ENCODE measurements around the gene SYK. TPM values are rescaled to one million over a fixed set of nuclear protein-coding genes. Genes with fewer than 3 reads are reported as not detected.

Gene SYK
- total RNA-seq, 1 donor from 2014 or later = 10.7 TPM

DNA sequence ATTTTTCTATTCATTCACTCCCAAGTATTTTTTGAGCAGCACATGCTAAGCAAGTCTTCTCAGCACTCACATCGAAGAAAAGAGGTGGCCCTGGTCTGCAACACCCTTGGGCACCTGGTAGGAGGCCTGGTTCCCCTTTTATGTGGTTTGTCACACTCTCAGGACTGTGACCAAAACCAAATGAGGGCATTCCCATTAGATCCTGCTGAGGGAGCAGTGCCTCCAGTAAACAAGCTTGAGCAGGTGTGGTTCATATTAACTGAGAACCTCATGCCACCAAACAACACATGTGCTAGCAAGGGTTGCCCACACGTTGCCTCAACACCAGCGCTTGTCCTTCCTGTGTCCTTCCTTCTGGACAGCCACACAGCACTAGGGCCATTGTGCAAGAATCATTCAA, 26.9 kb upstream of the SYK start:
- DNase-seq = no peak
- no peaks in the 10 kb centered on the region for H3K27me3 Mint-ChIP-seq (ENCODE audit: unreplicated experiment)
- peaks cover 15% of the 10 kb centered on the region for H3K9me3 Mint-ChIP-seq (ENCODE audit: unreplicated experiment)
- H3K27ac Mint-ChIP-seq (ENCODE audit: unreplicated experiment) = no peak overlapping the region
- peaks cover 11% of the 10 kb centered on the region for H3K36me3 Mint-ChIP-seq (ENCODE audit: unreplicated experiment)
- peaks cover 9% of the 10 kb centered on the region for H3K4me1 Mint-ChIP-seq (ENCODE audit: low read depth, unreplicated experiment)
- no peak overlapping the region for H3K4me3 Mint-ChIP-seq (ENCODE audit: unreplicated experiment)
- TF ChIP-seq, protein P1, sequence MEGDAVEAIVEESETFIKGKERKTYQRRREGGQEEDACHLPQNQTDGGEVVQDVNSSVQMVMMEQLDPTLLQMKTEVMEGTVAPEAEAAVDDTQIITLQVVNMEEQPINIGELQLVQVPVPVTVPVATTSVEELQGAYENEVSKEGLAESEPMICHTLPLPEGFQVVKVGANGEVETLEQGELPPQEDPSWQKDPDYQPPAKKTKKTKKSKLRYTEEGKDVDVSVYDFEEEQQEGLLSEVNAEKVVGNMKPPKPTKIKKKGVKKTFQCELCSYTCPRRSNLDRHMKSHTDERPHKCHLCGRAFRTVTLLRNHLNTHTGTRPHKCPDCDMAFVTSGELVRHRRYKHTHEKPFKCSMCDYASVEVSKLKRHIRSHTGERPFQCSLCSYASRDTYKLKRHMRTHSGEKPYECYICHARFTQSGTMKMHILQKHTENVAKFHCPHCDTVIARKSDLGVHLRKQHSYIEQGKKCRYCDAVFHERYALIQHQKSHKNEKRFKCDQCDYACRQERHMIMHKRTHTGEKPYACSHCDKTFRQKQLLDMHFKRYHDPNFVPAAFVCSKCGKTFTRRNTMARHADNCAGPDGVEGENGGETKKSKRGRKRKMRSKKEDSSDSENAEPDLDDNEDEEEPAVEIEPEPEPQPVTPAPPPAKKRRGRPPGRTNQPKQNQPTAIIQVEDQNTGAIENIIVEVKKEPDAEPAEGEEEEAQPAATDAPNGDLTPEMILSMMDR (IDR thresholded peaks at IDR 0.05; ENCODE audit: partially characterized antibody, unreplicated experiment) = no peak

DNA sequence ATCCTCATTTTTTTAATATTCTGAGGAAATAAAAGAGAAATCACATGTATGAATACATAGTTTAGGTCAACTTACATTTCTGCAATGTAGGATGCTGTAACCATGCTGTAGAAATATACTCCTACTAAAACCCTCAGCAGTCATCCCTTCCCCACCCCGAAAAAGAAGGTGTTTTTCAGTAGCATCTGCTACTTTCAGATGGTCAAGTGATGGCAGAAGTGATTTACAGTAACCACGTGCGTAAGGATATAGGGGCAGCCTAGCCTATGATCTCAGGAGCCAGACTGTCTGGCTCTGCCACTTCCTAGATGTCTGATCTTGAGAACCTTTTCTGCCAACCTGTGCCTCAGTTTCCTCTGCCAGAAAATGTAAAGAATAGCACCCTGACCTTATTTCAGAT, 26.0 kb upstream of the SYK start:
- TF ChIP-seq, protein P1 (IDR thresholded peaks at IDR 0.05; ENCODE audit: partially characterized antibody, unreplicated experiment) = no peak
- H3K4me1 Mint-ChIP-seq (ENCODE audit: low read depth, unreplicated experiment) = peaks cover 11% of the 10 kb centered on the region
- H3K4me3 Mint-ChIP-seq (ENCODE audit: unreplicated experiment) = no peak overlapping the region
- no peak for DNase-seq
- H3K27me3 Mint-ChIP-seq (ENCODE audit: unreplicated experiment) = no peaks in the 10 kb centered on the region
- H3K27ac Mint-ChIP-seq (ENCODE audit: unreplicated experiment) = no peak overlapping the region
- H3K36me3 Mint-ChIP-seq (ENCODE audit: unreplicated experiment) = peaks cover 5% of the 10 kb centered on the region
- H3K9me3 Mint-ChIP-seq (ENCODE audit: unreplicated experiment) = peaks cover 15% of the 10 kb centered on the region

DNA sequence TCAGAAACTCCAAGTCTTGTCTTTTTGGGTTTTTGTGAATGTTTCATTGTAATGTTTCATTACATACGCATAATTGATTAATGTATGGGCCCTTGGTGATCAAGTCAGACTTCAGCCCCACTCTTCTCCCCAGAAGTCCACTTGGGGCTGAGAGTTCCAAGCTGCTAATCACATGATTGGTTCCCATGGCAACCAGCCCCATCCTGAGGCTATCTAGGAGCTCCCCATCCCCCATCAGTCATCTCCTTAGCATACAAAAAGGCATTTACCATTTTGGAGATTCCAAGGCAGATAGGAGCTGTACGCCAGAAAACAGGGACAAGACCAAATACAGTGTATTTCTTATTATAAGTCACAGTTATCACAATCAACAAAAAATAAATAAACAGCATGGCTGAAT, 22.9 kb upstream of the SYK start:
- Mint-ChIP-seq H3K27me3 (ENCODE audit: unreplicated experiment) (no peaks in the 10 kb centered on the region), H3K27ac (ENCODE audit: unreplicated experiment) (no peak overlapping the region), H3K9me3 (ENCODE audit: unreplicated experiment) (peaks cover 10% of the 10 kb centered on the region), H3K4me1 (ENCODE audit: low read depth, unreplicated experiment) (peaks cover 24% of the 10 kb centered on the region), H3K4me3 (ENCODE audit: unreplicated experiment) (no peak overlapping the region), H3K36me3 (ENCODE audit: unreplicated experiment) (no peaks in the 10 kb centered on the region)
- peak; percentile 38 for DNase-seq
- TF ChIP-seq, protein P1 (IDR thresholded peaks at IDR 0.05; ENCODE audit: partially characterized antibody, unreplicated experiment) = no peak

DNA sequence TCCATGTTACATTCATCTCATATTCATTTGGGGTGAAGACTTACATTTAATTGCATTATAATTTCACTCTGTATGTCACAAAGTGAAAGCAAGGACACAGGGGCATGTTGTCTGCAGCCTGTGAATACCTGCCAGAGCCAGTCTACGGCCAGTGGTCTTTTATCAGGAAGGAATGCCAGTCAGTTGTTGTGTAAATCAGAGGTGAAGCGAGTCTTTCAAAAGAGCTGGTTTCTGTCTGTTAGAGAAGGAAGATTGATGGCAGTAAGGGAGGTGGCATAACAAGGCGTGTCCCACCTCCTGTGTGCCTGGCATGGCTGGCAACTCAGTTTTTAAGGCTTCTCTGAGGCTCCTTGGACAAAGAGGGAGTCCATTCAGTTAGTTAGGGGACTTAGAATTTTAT, 18.1 kb upstream of the SYK start:
- TF ChIP-seq, protein P1 (IDR thresholded peaks at IDR 0.05; ENCODE audit: partially characterized antibody, unreplicated experiment) = no peak
- Mint-ChIP-seq H3K27me3 (ENCODE audit: unreplicated experiment) (no peaks in the 10 kb centered on the region), H3K4me3 (ENCODE audit: unreplicated experiment) (no peak overlapping the region), H3K27ac (ENCODE audit: unreplicated experiment) (no peak overlapping the region), H3K4me1 (ENCODE audit: low read depth, unreplicated experiment) (peaks cover 22% of the 10 kb centered on the region), H3K9me3 (ENCODE audit: unreplicated experiment) (peaks cover 5% of the 10 kb centered on the region), H3K36me3 (ENCODE audit: unreplicated experiment) (no peaks in the 10 kb centered on the region)
- DNase-seq = no peak

DNA sequence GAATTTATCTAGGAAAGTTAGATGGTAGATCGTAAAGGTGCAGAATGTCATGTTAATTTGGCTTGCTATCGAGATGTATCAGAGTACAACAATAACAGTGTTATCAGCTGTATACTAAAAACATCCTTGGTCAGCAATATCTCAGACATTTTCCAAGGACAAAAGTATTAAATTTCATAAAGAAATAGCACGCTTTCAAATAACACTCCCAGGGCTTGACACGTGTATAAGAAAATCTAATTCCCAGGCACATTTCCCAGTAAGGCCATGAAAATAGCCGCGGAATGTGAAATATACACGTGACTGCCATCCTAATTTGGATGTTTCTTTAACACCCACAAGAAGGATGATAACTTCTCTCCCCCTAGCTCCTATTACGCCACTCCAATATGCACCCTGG, 17.7 kb upstream of the SYK start:
- Mint-ChIP-seq H3K4me3 (ENCODE audit: unreplicated experiment) (no peak overlapping the region), H3K36me3 (ENCODE audit: unreplicated experiment) (no peaks in the 10 kb centered on the region), H3K4me1 (ENCODE audit: low read depth, unreplicated experiment) (peaks cover 18% of the 10 kb centered on the region), H3K27ac (ENCODE audit: unreplicated experiment) (no peak overlapping the region), H3K27me3 (ENCODE audit: unreplicated experiment) (no peaks in the 10 kb centered on the region), H3K9me3 (ENCODE audit: unreplicated experiment) (peaks cover 1% of the 10 kb centered on the region)
- DNase-seq = no peak
- TF ChIP-seq, protein P1 (IDR thresholded peaks at IDR 0.05; ENCODE audit: partially characterized antibody, unreplicated experiment) = no peak

All from glutamatergic neuron (in vitro differentiated cells).